ENCODE measurements around the gene RASD1.

DNA sequence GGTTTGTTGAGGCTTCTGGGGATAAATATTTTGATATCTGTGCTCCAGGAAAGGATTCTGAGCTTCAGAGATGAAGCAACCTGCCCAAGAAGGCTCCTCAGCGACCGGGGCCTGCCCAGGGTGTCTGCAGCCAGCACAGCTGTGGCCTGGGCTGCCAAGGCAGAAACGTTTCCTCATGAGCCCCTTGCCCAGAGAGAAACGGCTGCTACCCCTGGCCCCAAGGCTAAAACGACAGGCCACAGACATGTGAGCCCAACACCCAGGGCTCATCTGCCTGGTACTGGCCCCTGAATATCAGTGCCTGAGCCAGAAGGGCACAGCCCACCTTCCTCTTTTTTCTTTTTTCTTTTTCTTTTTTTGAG is 45.4 kb upstream of the RASD1 start:
- TF ChIP-seq ATF3 (IDR thresholded peaks at IDR 0.05) (no peak), ZBTB33 (IDR thresholded peaks at IDR 0.05) (no peak), HNF4G (IDR thresholded peaks at IDR 0.05) (no peak)
- TF ChIP-seq, protein P1, sequence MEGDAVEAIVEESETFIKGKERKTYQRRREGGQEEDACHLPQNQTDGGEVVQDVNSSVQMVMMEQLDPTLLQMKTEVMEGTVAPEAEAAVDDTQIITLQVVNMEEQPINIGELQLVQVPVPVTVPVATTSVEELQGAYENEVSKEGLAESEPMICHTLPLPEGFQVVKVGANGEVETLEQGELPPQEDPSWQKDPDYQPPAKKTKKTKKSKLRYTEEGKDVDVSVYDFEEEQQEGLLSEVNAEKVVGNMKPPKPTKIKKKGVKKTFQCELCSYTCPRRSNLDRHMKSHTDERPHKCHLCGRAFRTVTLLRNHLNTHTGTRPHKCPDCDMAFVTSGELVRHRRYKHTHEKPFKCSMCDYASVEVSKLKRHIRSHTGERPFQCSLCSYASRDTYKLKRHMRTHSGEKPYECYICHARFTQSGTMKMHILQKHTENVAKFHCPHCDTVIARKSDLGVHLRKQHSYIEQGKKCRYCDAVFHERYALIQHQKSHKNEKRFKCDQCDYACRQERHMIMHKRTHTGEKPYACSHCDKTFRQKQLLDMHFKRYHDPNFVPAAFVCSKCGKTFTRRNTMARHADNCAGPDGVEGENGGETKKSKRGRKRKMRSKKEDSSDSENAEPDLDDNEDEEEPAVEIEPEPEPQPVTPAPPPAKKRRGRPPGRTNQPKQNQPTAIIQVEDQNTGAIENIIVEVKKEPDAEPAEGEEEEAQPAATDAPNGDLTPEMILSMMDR (IDR thresholded peaks at IDR 0.05; ENCODE audit: low read depth, low read length, missing input control) = no peak

Measured in liver (tissue), 3 donors.